Erythroblast (primary cell): ENCODE data around the gene BBIP1.

Source experiments
- DNase-seq, 2 experiments: peaks; one replicate each; lab custom pipeline; 2025; lab: John Stamatoyannopoulos, UW
- GATA1 ChIP-seq: IDR thresholded peaks from 2 replicates; pipeline ENCODE4 v1.6.1; 2011; ENCODE audit warnings: low read depth, mild to moderate bottlenecking, control low read depth, low read length, moderate library complexity
- POLR2A ChIP-seq: IDR thresholded peaks from 2 replicates; pipeline ENCODE4 v1.6.1; 2011; ENCODE audit warnings: mild to moderate bottlenecking, low read length

The BBIP1 gene

DNA sequence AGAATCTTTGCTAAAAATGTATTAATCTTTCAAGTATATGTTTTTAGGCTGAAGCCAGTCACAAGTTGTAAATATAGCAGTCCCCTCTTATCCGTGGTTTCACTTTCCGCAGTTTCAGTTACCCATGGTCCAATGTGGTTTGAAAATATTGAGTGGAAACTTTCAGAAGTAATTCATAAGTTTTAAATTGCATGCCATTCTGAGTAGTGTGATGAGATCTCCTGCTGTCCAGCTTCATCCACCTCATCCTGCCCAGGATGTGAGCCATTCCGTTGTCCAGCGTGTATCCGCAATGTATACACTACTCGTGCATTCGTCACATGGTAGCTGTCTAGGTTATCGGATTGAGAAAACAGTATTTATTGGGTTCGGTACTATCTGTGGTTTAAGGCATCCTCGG, 35.1 kb downstream of the BBIP1 start:
- peak; percentile 16 to 57 for DNase-seq
- TF ChIP-seq GATA1, result no peak
- TF ChIP-seq POLR2A, result no peak

DNA sequence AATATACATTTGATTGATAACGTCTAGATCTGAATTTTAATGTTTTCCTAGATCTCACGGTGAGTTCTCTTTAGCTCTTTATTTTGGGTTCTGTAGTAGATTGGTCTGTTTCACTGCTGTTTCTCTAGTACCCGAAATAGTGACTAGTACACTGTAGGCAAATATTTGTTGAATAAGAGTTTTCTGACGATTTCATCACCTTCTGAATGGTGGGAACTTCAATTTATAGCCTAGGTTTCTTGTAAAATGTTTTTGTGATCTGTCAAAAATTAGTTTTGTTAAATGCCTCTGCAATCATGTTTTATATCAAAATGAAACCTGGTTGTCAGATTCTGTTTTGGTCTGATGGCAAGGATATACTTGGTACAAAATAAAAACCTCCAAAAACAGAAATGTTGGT, 37.1 kb downstream of the BBIP1 start:
- TF ChIP-seq GATA1, result no peak
- TF ChIP-seq POLR2A, result no peak

DNA sequence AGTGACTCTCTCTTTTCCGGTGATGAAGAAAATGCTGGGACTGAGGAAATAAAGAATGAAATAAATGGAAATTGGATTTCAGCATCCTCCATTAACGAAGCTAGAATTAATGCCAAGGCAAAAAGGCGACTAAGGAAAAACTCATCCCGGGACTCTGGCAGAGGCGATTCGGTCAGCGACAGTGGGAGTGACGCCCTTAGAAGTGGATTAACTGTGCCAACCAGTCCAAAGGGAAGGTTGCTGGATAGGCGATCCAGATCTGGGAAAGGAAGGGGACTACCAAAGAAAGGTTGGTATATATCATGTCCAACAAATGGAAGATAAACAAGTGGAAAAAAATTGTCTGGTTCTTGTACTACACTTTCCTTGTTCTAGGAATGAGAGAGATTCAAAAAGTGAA, 37.7 kb downstream of the BBIP1 start:
- TF ChIP-seq GATA1 (no peak), POLR2A (no peak)

More for the DNA sequence above, 37.1 kb downstream of the BBIP1 start:
- peak; percentile 20 to 70 for DNase-seq

DNA sequence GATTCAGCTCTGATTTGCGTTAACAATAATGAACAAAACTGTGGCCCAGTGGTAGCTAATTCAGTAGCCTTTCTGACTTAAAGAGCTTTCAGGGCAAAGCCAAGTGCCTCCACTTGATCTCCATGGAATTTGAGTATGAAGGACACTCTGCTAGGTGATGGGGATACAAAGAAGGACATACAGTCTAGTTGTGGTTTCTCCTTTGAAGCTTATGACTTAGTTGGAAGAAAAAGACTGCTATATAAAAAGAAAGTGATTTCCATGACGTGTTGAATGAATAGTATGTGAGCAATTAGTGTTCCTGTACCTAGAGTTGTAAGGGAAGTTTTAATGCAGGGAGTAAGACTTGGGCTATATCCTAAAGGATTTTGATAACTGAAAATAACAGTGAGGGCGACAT, 39.0 kb downstream of the BBIP1 start:
- TF ChIP-seq POLR2A, result no peak
- TF ChIP-seq GATA1, result no peak
- DNase-seq, result no peak

More for the DNA sequence above, 37.7 kb downstream of the BBIP1 start:
- no peak for DNase-seq

DNA sequence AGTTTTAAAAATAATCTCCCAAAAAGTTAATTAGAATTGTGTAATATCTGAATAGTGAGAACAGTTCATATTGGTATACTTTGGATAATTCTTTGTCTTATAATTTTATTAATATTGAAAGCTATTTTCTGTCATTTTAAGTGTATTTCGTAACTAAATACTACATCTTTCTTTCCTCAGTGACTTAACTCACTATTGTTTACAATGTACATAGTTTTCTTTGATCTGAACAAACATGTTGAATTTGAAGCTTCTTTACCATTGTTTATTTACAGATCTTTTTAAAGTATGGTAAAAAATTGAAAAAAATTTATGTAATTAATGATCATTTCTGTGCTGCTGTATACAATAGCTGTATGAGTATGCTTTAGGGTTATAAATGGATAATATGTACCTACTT, 42.2 kb downstream of the BBIP1 start:
- no peak for DNase-seq
- TF ChIP-seq GATA1 (no peak), POLR2A (no peak)

DNA sequence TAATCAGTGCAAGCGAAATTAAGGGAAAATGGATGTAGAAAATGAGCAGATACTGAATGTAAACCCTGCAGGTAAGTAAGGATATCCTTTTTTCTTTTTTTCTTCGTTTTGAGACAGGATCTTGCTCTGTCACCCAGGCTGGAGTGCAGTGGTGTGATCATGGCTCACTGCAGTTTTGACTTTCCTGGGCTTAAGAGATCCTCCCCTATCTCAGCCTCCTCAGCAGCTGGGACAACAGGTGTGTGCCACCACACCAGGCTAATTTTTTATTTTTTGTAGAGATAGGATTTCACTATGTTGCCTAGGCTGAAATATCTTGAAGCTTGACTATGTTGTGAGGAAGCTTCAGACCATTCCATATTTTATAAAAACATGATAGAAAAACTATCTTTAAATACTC, 43.0 kb downstream of the BBIP1 start:
- peak in 1 of 2 experiments; percentile 25 for DNase-seq

DNA sequence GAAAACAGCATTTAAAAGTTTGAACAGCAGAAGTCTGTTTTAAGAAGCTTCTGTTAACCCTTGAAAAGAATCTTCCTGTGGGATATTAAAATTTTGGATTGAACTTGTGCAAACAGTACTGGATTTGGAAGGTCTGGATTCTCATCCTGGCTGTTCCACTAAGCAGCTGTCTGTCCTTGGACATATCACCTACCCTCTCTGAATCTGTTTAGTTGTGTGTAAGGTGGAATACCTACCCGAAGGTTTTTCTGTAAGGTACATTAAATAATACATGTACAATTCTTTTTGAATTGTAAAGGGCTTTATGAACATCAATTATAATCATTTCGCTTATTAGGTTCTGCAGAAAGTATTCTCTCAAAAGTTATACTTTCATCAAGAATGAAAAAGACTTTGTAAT, 45.0 kb downstream of the BBIP1 start:
- TF ChIP-seq GATA1 (no peak), POLR2A (no peak)
- DNase-seq, result peak in 1 of 2 experiments; percentile 51

More for the DNA sequence above, 43.0 kb downstream of the BBIP1 start:
- TF ChIP-seq POLR2A (no peak), GATA1 (no peak)

DNA sequence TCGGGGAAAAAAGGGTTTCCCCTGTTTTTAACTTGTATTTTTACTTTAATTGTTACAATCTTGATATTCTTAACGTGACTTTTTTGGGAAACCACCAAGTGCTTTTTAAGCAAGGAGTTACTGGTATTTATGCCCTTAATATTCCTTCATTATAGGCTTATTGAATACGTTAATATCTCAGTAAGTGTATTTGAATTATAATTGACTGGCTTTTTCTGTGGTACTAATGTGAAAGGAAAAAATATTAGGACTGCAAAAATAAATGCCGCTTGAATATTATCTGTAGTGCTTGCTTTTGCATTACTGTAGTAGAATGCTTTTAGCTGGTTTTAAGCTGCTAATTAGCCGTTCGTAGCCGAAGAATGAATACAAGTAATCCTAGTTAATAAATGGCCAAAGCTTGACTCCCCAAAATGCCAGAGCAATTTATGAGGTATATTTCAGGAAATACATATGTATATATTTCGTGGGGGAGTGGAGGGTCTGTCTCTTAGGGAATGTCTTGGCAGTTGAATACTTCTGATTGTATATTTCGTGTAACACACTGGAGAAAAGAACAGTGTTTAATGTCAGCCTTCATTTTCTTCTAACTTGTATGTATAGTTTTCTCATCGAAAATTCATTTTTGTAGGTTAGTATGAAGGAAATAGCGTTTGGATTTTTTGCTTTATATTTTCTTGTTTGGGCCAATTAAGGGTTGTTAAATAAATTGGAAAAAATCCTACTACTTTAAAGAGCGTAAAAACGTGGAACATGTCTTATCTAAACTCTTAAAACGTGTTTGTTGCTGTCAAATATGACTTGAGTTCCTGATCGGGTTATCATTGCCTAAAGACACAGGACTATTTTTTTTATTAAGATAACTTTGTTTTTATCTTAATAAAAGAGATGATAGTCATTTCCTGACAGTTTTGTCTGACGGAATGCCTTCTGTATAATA, 45.7 kb downstream of the BBIP1 start:
- DNase-seq, result peak; percentile 50 to 76
- TF ChIP-seq POLR2A, result no peak

DNA sequence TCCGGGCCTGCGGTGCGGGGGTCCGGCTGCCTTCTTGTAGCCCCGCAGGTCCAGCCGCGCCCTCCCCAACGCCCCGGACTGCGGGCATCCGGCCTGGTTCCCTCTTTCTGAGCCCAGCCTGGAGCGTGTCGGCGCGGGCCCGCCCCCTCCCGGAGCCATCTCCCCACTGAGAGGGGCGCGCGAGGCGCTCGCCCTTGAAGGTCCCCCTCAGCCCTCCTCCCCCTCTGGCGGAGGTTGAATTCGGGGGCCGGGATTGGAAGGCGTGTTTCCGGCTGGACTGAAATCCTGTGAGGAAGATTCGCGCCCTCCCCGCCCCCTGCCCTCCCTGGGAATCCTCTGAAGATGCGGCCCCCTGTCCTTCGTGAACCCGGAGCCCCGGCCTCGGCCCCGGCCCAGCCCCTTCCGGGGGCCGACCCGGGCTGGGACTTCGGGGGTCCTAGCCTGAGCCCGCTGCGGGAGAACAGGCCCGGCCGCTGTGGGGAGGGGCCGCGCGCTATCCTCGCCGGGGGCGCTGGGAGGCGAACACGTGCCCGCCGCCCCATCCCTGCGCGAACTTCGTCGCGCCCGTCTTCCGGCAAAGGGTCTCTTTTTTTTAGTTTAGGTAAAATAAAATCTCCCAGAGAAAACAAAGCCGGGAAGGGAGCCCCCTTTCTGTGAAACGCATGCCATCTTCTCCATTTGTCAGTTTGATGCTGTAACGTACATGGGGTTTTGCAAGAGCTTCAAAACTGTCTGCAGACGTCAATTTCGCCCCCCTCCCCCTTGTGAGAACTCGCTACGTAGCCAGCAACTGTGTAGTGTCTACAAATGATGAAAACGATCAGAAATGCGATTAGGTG, 46.6 kb downstream of the BBIP1 start:
- peak; percentile 94 for DNase-seq
- TF ChIP-seq GATA1, result no peak
- peak; percentile 59 for TF ChIP-seq POLR2A

DNA sequence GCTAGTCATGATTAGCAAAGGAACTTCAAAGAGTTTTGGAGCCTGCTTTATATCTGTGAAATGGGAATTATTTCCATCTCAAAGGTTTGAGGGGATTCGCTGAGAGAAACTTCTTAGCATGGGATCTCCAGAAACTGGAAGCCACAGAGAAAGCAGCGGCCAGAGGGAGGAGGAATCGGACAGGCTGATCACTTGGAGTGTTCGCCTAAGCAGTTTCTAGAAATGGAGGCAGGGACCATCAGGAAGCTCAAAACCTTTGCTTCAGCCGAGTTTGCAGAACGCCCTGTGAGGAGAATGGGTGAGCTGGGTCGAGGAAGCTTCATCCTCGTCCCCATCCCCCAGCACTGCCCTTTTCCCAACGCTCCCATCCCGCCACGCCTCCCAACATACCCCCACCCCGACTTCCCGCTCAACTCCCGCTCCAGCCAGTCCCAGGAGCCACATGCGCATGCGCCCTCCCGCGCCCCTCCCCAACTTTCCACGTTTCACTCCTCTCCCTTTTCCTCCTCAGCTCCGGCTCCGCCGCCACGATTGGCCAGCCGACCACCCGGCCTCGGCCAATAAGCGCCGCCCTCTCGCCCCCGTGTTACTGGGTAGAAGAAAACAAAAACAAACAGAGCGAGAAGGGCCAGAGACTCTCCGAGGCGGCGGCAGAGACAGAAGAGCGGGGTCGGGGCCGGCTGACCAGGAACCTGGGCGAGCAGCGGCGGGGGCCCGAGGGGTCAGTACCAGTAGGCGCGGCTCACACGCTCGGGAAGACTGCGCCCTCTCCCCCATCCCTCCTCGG, 47.5 kb downstream of the BBIP1 start, which contains the start of gene PDCD4:
TSS of gene PDCD4 (plus strand) at position 631 of the 787 bp plus-strand sequence. CDS start 4,100 bp downstream, outside the sequence.
- TF ChIP-seq POLR2A, result peak; percentile 85
- TF ChIP-seq GATA1, result no peak
- peak; percentile 94 to 96 for DNase-seq

DNA sequence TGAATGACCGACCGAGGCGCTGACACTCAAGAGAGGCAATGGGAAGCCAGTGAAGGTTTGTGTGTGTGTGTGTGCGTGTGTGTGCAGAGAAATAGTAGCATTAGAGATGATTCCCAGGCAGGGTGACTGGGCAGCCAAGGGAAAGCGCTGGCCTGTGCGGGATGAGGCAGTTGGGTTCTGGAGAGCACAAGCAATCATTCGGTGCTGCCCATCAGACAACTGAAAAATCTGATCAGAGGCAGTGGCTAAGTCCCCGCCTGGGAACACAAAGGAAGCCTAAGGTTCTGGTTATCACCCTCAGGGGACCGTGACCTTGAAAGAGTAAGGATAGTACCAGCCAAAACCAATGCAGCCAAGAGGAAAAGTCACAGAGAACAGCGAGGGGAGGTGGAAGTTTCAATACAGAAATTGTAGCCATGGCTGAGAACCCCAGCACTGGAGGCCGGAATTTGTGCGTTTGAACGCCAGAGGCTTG, 48.1 kb downstream of the BBIP1 start:
- DNase-seq, result peak in 1 of 2 experiments; percentile 40
- TF ChIP-seq POLR2A (no peak), GATA1 (no peak)

DNA sequence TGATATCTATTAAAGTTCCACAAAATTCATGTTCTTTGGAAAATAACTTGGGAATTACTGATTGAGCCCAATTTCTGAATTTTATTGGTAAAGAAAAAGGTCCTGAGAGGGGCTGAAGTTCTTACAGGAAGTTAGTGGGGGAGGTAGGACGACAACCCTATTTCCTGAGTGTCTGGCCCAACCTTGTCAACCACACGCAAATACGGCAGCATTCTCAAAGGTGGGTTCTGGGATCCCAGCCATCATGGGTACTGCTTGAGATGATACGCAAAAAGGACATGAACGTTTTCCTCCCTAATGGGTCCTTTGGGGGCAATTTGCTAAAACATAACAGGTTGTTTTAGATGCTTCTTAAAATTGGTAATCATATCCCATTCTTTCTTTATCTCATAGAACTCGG, 50.0 kb downstream of the BBIP1 start:
- DNase-seq, result no peak
- TF ChIP-seq POLR2A (no peak), GATA1 (no peak)
